Hepatocyte (in vitro differentiated cells): ENCODE measurements around the gene GJB5. TPM values are rescaled to one million over a fixed set of nuclear protein-coding genes. Genes with fewer than 3 reads are reported as not detected.
A peak's percentile ranks its signal among the peaks of the same experiment; 100 is the strongest.

ENCODE experiments used
- DNase-seq: peaks from one replicate; pipeline ENCODE4 v3.0.0-alpha.2; 2016; ENCODE audit warnings: low spot score
- H2AFZ ChIP-seq: fragments of 200-600 bp; sonication (generic); 2 replicates; pipeline ENCODE4 v1.6.0; 2016; ENCODE audit warnings: antibody characterized with exemption, mild to moderate bottlenecking
- H3K27ac ChIP-seq: fragments of 200-600 bp; sonication (generic); 2 replicates; pipeline ENCODE4 v1.5.1; 2016; ENCODE audit warnings: mild to moderate bottlenecking
- H3K27me3 ChIP-seq: fragments of 200-600 bp; sonication (generic); 2 replicates; pipeline ENCODE4 v1.6.1; 2016
- H3K36me3 ChIP-seq: fragments of 200-600 bp; sonication (generic); replicated peaks from 2 replicates; pipeline ENCODE4 v1.5.1; 2016; ENCODE audit warnings: low read depth; ENCODE audit not compliant: insufficient read depth
- H3K4me1 ChIP-seq: fragments of 200-600 bp; sonication (generic); 2 replicates; pipeline ENCODE4 v1.5.1; 2016; ENCODE audit warnings: mild to moderate bottlenecking, moderate library complexity; ENCODE audit not compliant: insufficient read depth
- H3K4me2 ChIP-seq: fragments of 200-600 bp; sonication (generic); 2 replicates; pipeline ENCODE4 v1.6.0; 2016
- H3K4me3 ChIP-seq: fragments of 200-600 bp; sonication (generic); 2 replicates; pipeline ENCODE4 v1.5.1; 2016; ENCODE audit warnings: mild to moderate bottlenecking
- H3K79me2 ChIP-seq: fragments of 200-600 bp; sonication (generic); 2 replicates; pipeline ENCODE4 v1.6.0; 2017; ENCODE audit warnings: mild to moderate bottlenecking
- H3K9me2 ChIP-seq: fragments of 200-600 bp; sonication (generic); replicated peaks from 2 replicates; pipeline ENCODE4 v1.6.0; 2017; ENCODE audit warnings: mild to moderate bottlenecking; ENCODE audit not compliant: insufficient read depth
- H3K9me3 ChIP-seq: fragments of 200-600 bp; sonication (generic); 2 replicates; pipeline ENCODE4 v1.5.1; 2016; ENCODE audit warnings: low read depth, mild to moderate bottlenecking
- H4K20me1 ChIP-seq: fragments of 200-600 bp; sonication (generic); 2 replicates; pipeline ENCODE4 v1.6.0; 2016; ENCODE audit warnings: mild to moderate bottlenecking; ENCODE audit not compliant: insufficient read depth, poor library complexity, severe bottlenecking
- CTCF ChIP-seq: fragments of 200-600 bp; sonication (generic); IDR thresholded peaks from 2 replicates; pipeline ENCODE4 v1.5.1; 2016; ENCODE audit warnings: antibody characterized with exemption, mild to moderate bottlenecking; ENCODE audit not compliant: poor library complexity
- EZH2 ChIP-seq: fragments of 200-600 bp; sonication (generic); IDR thresholded peaks from 2 replicates; pipeline ENCODE4 v1.6.1; 2016; ENCODE audit warnings: antibody characterized with exemption, mild to moderate bottlenecking, borderline replicate concordance
- EZH2phosphoT487 ChIP-seq: fragments of 200-600 bp; sonication (generic); IDR thresholded peaks from one replicate; pipeline ENCODE4 v1.6.1; 2018; ENCODE audit warnings: antibody characterized with exemption, mild to moderate bottlenecking, low read depth, moderate library complexity; ENCODE audit not compliant: unreplicated experiment, severe bottlenecking
- WGBS: methylation state at CpG from one replicate; pipeline ENCODE4 v1.1.6; 2016; ENCODE audit warnings: low lambda C conversion rate; ENCODE audit errors: missing lambda C conversion rate; 5-methylcytosine and 5-hydroxymethylcytosine counted together
- polyA plus RNA-seq: library from polyadenylated mRNA; unstranded; fragments of >200 nt; fragmentation: Nextera tagmentation; extraction: Ambion mirVana; gene quantifications from 2 replicates; pipeline ENCODE4 v1.2.1, GENCODE V29; 2016
- total RNA-seq: library from RNA; depleted of rRNA; stranded (reverse); fragments of >200 nt; gene quantifications from 2 replicates; pipeline ENCODE4 v1.2.3, GENCODE V29; 2014

GJB5 gene
- total and polyA plus RNA-seq, 2 experiments from 2014 or later, result 0.80 to 0.85 TPM

- H3K9me3 ChIP-seq, result no peaks in the 10 kb centered on the region
- no peak overlapping the region for H2AFZ ChIP-seq
- H3K27me3 ChIP-seq, result no peaks in the 10 kb centered on the region
- no peaks in the 10 kb centered on the region for H4K20me1 ChIP-seq
- no peak overlapping the region for H3K4me3 ChIP-seq
- 57% methylated on average over 6 of the region's 6 CpGs for WGBS
- no peaks in the 10 kb centered on the region for H3K9me2 ChIP-seq
- H3K4me2 ChIP-seq, result no peak overlapping the region
- no peak overlapping the region for H3K27ac ChIP-seq
- no peaks in the 10 kb centered on the region for H3K4me1 ChIP-seq
- no peaks in the 10 kb centered on the region for H3K36me3 ChIP-seq
- no peaks in the 10 kb centered on the region for H3K79me2 ChIP-seq
- TF ChIP-seq CTCF, result no peak
- no peak for TF ChIP-seq EZH2
- no peak for TF ChIP-seq EZH2phosphoT487
- DNase-seq, result peak; percentile 39
These were observed 45.3 kb upstream of the GJB5 start for GRCh38 chr1:34709547-34709946.

GRCh38 chr1:34710812-34711211, 44.0 kb upstream of the GJB5 start:
- no peak for TF ChIP-seq EZH2phosphoT487
- no peak for TF ChIP-seq CTCF
- no peak for TF ChIP-seq EZH2
- Histone ChIP-seq H3K4me3 (no peak overlapping the region), H3K9me3 (no peaks in the 10 kb centered on the region), H3K27me3 (no peaks in the 10 kb centered on the region), H3K4me2 (no peak overlapping the region), H3K36me3 (no peaks in the 10 kb centered on the region), H3K79me2 (no peaks in the 10 kb centered on the region), H4K20me1 (no peaks in the 10 kb centered on the region), H3K27ac (no peak overlapping the region), H3K9me2 (no peaks in the 10 kb centered on the region), H3K4me1 (no peaks in the 10 kb centered on the region), H2AFZ (no peak overlapping the region)
- no peak for DNase-seq

- no peaks in the 10 kb centered on the region for H4K20me1 ChIP-seq
- H3K27ac ChIP-seq, result no peak overlapping the region
- no peaks in the 10 kb centered on the region for H3K79me2 ChIP-seq
- no peaks in the 10 kb centered on the region for H3K9me3 ChIP-seq
- H3K36me3 ChIP-seq, result no peaks in the 10 kb centered on the region
- H2AFZ ChIP-seq, result no peak overlapping the region
- no peak for DNase-seq
- H3K27me3 ChIP-seq, result no peaks in the 10 kb centered on the region
- no peaks in the 10 kb centered on the region for H3K4me1 ChIP-seq
- TF ChIP-seq CTCF, result no peak
- no peak for TF ChIP-seq EZH2
- no peak for TF ChIP-seq EZH2phosphoT487
- H3K4me3 ChIP-seq, result no peak overlapping the region
- H3K4me2 ChIP-seq, result no peak overlapping the region
- 89% methylated on average over 4 of the region's 4 CpGs for WGBS
- no peaks in the 10 kb centered on the region for H3K9me2 ChIP-seq
These were observed 43.4 kb upstream of the GJB5 start for GRCh38 chr1:34711485-34711884.
